H1 (cell line): ENCODE measurements around the gene NAT10. TPM values are rescaled to one million over a fixed set of nuclear protein-coding genes. Genes with fewer than 3 reads are reported as not detected.

Source experiments
- CBX8 ChIP-seq: fragments of 300-800, 300-1000 bp; sonication (generic); IDR thresholded peaks from 2 replicates; pipeline ENCODE4 v1.7.1; 2016; ENCODE audit warnings: low read depth, low read length, borderline replicate concordance
- CEBPB ChIP-seq: IDR thresholded peaks from 2 replicates; pipeline ENCODE4 v1.6.1; 2012; ENCODE audit warnings: low read depth, low read length
- CHD1 ChIP-seq: IDR thresholded peaks from 2 replicates; pipeline ENCODE4 v1.6.1; 2012; ENCODE audit warnings: low read depth, low read length, improper control_type of control experiment
- FOSL1 ChIP-seq: IDR thresholded peaks from 2 replicates; pipeline ENCODE4 v1.6.1; 2011; ENCODE audit warnings: mild to moderate bottlenecking, low read depth, low read length, moderate library complexity; ENCODE audit not compliant: insufficient read depth
- RFX5 ChIP-seq: IDR thresholded peaks from 2 replicates; pipeline ENCODE4 v1.6.1; 2011; ENCODE audit warnings: low read depth, low read length, improper control_type of control experiment, borderline replicate concordance
- SIRT6 ChIP-seq: IDR thresholded peaks from one replicate; pipeline ENCODE4 v1.7.1; 2012; ENCODE audit warnings: low read length, inconsistent platforms
- SIX5 ChIP-seq: IDR thresholded peaks from 2 replicates; pipeline ENCODE4 v1.6.1; 2011; ENCODE audit warnings: mild to moderate bottlenecking, low read depth, low read length
- SP4 ChIP-seq: IDR thresholded peaks from 2 replicates; pipeline ENCODE4 v1.6.1; 2012; ENCODE audit warnings: low read length, inconsistent platforms
- TEAD4 ChIP-seq: IDR thresholded peaks from 2 replicates; pipeline ENCODE4 v1.6.1; 2012; ENCODE audit warnings: low read depth, low read length, inconsistent platforms, mixed read lengths
- YY1 ChIP-seq: IDR thresholded peaks from 2 replicates; pipeline ENCODE4 v1.6.1; 2011; ENCODE audit warnings: low read depth, mild to moderate bottlenecking, low read length
- polyA plus RNA-seq, 7 experiments: library from polyadenylated mRNA; depleted of rRNA in 3 of 7; stranded (reverse) in 5 of 7; unstranded in 2 of 7; fragments of >200 nt in 5 of 7; fragments of 200-250 nt in 2 of 7; gene quantifications; 1 replicate in 5 of 7; 2 replicates in 1 of 7; 4 replicates in 1 of 7; pipeline versions ENCODE4 v1.2.1 to v1.2.3, GENCODE V29; 2011 to 2013; ENCODE audit warnings: missing spikeins in 2 of 7, mixed read lengths in 2 of 7
- total RNA-seq: library from RNA; stranded (reverse); fragmentation: NEBNext Ultra II Directional; extraction: Animal tissue kit (Norgen Biotek cat#: 25700); gene quantifications from 2 replicates; pipeline ENCODE4 v1.2.1, GENCODE V29; 2021
- TF ChIP-seq, protein P1 (sequence below): fragments of 300-600 bp; sonication (generic); IDR thresholded peaks from 2 replicates; pipeline ENCODE4 v1.7.1; 2012; ENCODE audit warnings: low read length, moderate library complexity, mild to moderate bottlenecking, inconsistent platforms; ENCODE audit not compliant: insufficient replicate concordance
- TF ChIP-seq, protein P2 (sequence below): IDR thresholded peaks from 2 replicates; pipeline ENCODE4 v1.6.1; 2012; ENCODE audit warnings: inconsistent platforms
- TF ChIP-seq, protein P3 (sequence below): IDR thresholded peaks from 2 replicates; pipeline ENCODE4 v1.6.1; 2012; ENCODE audit warnings: inconsistent platforms

NAT10 gene
- total and polyA plus RNA-seq, 2 of the 8 experiments (the other 6 are each of a cell fraction or from before 2014, with no cell fraction given): 66.3 to 89.6 TPM

DNA sequence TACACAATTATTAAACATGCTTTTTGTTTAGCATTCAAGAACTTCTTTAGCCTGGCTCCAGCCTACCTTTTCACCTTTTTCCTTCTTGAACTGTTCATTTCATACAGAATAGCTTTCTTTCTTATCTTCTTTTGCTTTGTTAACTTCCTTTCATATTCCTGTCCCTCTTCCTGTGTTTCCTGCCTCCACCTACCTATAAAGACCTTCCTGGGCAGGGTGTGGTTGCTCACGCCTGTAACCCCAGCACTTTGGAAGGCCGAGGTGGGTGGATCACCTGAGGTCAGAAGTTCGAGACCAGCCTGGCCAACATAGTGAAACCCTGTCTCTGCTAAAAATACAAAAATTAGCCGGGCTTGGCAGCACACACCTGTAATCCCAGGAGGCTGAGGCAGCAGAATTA is 31.0 kb upstream of the NAT10 start (continued):
- TF ChIP-seq, protein P1, sequence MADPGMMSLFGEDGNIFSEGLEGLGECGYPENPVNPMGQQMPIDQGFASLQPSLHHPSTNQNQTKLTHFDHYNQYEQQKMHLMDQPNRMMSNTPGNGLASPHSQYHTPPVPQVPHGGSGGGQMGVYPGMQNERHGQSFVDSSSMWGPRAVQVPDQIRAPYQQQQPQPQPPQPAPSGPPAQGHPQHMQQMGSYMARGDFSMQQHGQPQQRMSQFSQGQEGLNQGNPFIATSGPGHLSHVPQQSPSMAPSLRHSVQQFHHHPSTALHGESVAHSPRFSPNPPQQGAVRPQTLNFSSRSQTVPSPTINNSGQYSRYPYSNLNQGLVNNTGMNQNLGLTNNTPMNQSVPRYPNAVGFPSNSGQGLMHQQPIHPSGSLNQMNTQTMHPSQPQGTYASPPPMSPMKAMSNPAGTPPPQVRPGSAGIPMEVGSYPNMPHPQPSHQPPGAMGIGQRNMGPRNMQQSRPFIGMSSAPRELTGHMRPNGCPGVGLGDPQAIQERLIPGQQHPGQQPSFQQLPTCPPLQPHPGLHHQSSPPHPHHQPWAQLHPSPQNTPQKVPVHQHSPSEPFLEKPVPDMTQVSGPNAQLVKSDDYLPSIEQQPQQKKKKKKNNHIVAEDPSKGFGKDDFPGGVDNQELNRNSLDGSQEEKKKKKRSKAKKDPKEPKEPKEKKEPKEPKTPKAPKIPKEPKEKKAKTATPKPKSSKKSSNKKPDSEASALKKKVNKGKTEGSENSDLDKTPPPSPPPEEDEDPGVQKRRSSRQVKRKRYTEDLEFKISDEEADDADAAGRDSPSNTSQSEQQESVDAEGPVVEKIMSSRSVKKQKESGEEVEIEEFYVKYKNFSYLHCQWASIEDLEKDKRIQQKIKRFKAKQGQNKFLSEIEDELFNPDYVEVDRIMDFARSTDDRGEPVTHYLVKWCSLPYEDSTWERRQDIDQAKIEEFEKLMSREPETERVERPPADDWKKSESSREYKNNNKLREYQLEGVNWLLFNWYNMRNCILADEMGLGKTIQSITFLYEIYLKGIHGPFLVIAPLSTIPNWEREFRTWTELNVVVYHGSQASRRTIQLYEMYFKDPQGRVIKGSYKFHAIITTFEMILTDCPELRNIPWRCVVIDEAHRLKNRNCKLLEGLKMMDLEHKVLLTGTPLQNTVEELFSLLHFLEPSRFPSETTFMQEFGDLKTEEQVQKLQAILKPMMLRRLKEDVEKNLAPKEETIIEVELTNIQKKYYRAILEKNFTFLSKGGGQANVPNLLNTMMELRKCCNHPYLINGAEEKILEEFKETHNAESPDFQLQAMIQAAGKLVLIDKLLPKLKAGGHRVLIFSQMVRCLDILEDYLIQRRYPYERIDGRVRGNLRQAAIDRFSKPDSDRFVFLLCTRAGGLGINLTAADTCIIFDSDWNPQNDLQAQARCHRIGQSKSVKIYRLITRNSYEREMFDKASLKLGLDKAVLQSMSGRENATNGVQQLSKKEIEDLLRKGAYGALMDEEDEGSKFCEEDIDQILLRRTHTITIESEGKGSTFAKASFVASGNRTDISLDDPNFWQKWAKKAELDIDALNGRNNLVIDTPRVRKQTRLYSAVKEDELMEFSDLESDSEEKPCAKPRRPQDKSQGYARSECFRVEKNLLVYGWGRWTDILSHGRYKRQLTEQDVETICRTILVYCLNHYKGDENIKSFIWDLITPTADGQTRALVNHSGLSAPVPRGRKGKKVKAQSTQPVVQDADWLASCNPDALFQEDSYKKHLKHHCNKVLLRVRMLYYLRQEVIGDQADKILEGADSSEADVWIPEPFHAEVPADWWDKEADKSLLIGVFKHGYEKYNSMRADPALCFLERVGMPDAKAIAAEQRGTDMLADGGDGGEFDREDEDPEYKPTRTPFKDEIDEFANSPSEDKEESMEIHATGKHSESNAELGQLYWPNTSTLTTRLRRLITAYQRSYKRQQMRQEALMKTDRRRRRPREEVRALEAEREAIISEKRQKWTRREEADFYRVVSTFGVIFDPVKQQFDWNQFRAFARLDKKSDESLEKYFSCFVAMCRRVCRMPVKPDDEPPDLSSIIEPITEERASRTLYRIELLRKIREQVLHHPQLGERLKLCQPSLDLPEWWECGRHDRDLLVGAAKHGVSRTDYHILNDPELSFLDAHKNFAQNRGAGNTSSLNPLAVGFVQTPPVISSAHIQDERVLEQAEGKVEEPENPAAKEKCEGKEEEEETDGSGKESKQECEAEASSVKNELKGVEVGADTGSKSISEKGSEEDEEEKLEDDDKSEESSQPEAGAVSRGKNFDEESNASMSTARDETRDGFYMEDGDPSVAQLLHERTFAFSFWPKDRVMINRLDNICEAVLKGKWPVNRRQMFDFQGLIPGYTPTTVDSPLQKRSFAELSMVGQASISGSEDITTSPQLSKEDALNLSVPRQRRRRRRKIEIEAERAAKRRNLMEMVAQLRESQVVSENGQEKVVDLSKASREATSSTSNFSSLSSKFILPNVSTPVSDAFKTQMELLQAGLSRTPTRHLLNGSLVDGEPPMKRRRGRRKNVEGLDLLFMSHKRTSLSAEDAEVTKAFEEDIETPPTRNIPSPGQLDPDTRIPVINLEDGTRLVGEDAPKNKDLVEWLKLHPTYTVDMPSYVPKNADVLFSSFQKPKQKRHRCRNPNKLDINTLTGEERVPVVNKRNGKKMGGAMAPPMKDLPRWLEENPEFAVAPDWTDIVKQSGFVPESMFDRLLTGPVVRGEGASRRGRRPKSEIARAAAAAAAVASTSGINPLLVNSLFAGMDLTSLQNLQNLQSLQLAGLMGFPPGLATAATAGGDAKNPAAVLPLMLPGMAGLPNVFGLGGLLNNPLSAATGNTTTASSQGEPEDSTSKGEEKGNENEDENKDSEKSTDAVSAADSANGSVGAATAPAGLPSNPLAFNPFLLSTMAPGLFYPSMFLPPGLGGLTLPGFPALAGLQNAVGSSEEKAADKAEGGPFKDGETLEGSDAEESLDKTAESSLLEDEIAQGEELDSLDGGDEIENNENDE: no peak
- TF ChIP-seq, protein P2, sequence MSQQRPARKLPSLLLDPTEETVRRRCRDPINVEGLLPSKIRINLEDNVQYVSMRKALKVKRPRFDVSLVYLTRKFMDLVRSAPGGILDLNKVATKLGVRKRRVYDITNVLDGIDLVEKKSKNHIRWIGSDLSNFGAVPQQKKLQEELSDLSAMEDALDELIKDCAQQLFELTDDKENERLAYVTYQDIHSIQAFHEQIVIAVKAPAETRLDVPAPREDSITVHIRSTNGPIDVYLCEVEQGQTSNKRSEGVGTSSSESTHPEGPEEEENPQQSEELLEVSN: no peak
- TF ChIP-seq CEBPB: no peak
- no peak for TF ChIP-seq TEAD4
- TF ChIP-seq CHD1: no peak
- TF ChIP-seq SIX5: no peak
- TF ChIP-seq YY1: no peak
- TF ChIP-seq FOSL1: no peak
- no peak for TF ChIP-seq CBX8
- TF ChIP-seq SP4: no peak
- TF ChIP-seq SIRT6: no peak
- no peak for TF ChIP-seq RFX5
- TF ChIP-seq, protein P3, sequence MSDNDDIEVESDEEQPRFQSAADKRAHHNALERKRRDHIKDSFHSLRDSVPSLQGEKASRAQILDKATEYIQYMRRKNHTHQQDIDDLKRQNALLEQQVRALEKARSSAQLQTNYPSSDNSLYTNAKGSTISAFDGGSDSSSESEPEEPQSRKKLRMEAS: no peak
